A549 (cell line): ENCODE results near the gene SEPHS1. TPM values are rescaled to one million over a fixed set of nuclear protein-coding genes. Genes with fewer than 3 reads are reported as not detected.

Source experiments
- ATAC-seq, 2 experiments: fragments of 200-7000 bp in 1 of 2; fragments of >200 bp in 1 of 2; cut with Nextera tagmentation in 1 of 2; cut with Tn5 transposase in 1 of 2; 3 replicates each; pipeline versions ENCODE4 v1.8.0 to v1.9.1; 2018 to 2020; ENCODE audit warnings: mild to moderate bottlenecking in 1 of 2, moderate library complexity in 1 of 2
- CTCF ChIA-PET: fragments of 300-600 bp; sonication (Branson Sonifier 250); formaldehyde crosslinking; extraction: SDS; loops from one replicate; lab custom pipeline; 2021; ENCODE audit warnings: antibody characterized with exemption, inconsistent platforms; lab: Yijun Ruan, JAX
- POLR2A ChIA-PET: fragments of 350-600 bp; formaldehyde crosslinking; extraction: SDS; loops from one replicate; lab custom pipeline; 2021; ENCODE audit warnings: antibody characterized with exemption, inconsistent platforms; lab: Yijun Ruan, JAX
- DNase-seq, 2 experiments: peaks; one replicate each; pipeline versions ENCODE4 v3.0.0 to v3.0.0-alpha.2; 2011 to 2016; ENCODE audit warnings: low read depth in 1 of 2, low spot score in 1 of 2
- FAIRE-seq: peaks from 2 replicates; lab custom pipeline; 2011; peaks lifted over from hg19 to GRCh38; lab: Jason Lieb, UNC
- H3K27ac ChIP-seq, 2 experiments: fragments of >200 bp; sonication (Bioruptor Twin); formaldehyde crosslinking; 3 replicates each; pipeline ENCODE4 v1.5.1; 2016 to 2017
- H3K4me1 ChIP-seq: fragments of >200 bp; sonication (Bioruptor Twin); formaldehyde crosslinking; 3 replicates; pipeline ENCODE4 v1.6.1; 2016
- H3K4me2 ChIP-seq: fragments of >200 bp; sonication (Bioruptor Twin); formaldehyde crosslinking; 3 replicates; pipeline ENCODE4 v1.6.1; 2016
- H3K4me3 ChIP-seq: fragments of >200 bp; sonication (Bioruptor Twin); formaldehyde crosslinking; 3 replicates; pipeline ENCODE4 v1.5.1; 2016
- H3K9me3 ChIP-seq: fragments of >200 bp; sonication (Bioruptor Twin); formaldehyde crosslinking; 3 replicates; pipeline ENCODE4 v1.6.1; 2016
- BHLHE40 ChIP-seq: IDR thresholded peaks from 2 replicates; pipeline ENCODE4 v1.6.1; 2012; ENCODE audit warnings: low read depth, low read length, inconsistent platforms
- CHD4 ChIP-seq: fragments of 200-600 bp; sonication (generic); IDR thresholded peaks from 2 replicates; pipeline ENCODE4 v1.6.1; 2016; ENCODE audit warnings: antibody characterized with exemption, mild to moderate bottlenecking, borderline replicate concordance
- EHMT2 ChIP-seq: fragments of 200-600 bp; sonication (generic); IDR thresholded peaks from 2 replicates; pipeline ENCODE4 v1.6.1; 2016; ENCODE audit warnings: antibody characterized with exemption, low read depth, mild to moderate bottlenecking, moderate library complexity
- FOSB ChIP-seq: fragments of 250-450 bp; sonication (Bioruptor Pico); IDR thresholded peaks from 2 replicates; pipeline ENCODE4 v1.5.0; 2020; ENCODE audit warnings: mild to moderate bottlenecking, moderate library complexity
- FOSL2 ChIP-seq, 2 experiments: fragments of 450-650 bp in 1 of 2; fragments of >200 bp in 1 of 2; sonication (Bioruptor Twin) in 1 of 2; formaldehyde crosslinking; IDR thresholded peaks; 2 replicates each; pipeline versions ENCODE4 v1.5.0 to v1.6.1; 2016 to 2020; ENCODE audit warnings: mild to moderate bottlenecking in 1 of 2, moderate library complexity in 1 of 2
- FOXS1 ChIP-seq: fragments of 250-450 bp; sonication (Bioruptor Pico); IDR thresholded peaks from 2 replicates; pipeline ENCODE4 v1.5.0; 2020; ENCODE audit warnings: mild to moderate bottlenecking, moderate library complexity
- HDAC2 ChIP-seq: fragments of 200-600 bp; sonication (generic); IDR thresholded peaks from 2 replicates; pipeline ENCODE4 v1.6.1; 2016
- HOXB13 ChIP-seq: fragments of 250-450 bp; sonication (Bioruptor Pico); IDR thresholded peaks from 2 replicates; pipeline ENCODE4 v1.5.0; 2020; ENCODE audit warnings: low read depth, mild to moderate bottlenecking, moderate library complexity
- JUNB ChIP-seq: fragments of >200 bp; sonication (Bioruptor Twin); formaldehyde crosslinking; IDR thresholded peaks from 2 replicates; pipeline ENCODE4 v1.6.1; 2016
- MAFK ChIP-seq: fragments of 450-650 bp; IDR thresholded peaks from 2 replicates; pipeline ENCODE4 v1.6.1; 2014; ENCODE audit not compliant: partially characterized antibody
- MAZ ChIP-seq: fragments of 150-350 bp; IDR thresholded peaks from 2 replicates; pipeline ENCODE4 v1.6.1; 2014; ENCODE audit warnings: antibody characterized with exemption, low read depth, low read length, borderline replicate concordance
- NFE2L2 ChIP-seq: fragments of 150-350 bp; conservative IDR thresholded peaks from 2 replicates; pipeline ENCODE4 v1.6.1; 2014; ENCODE audit warnings: low read length
- PHF8 ChIP-seq: fragments of 200-600 bp; sonication (generic); IDR thresholded peaks from 2 replicates; pipeline ENCODE4 v1.6.1; 2016; ENCODE audit warnings: low read depth, mild to moderate bottlenecking, antibody characterized with exemption, moderate library complexity, borderline replicate concordance
- POLR2AphosphoS2 ChIP-seq: conservative IDR thresholded peaks from 2 replicates; pipeline ENCODE4 v1.6.1; 2012; ENCODE audit warnings: low read length, improper control_type of control experiment, inconsistent platforms
- RAD21 ChIP-seq, 2 experiments: fragments of >200 bp in 1 of 2; sonication (Bioruptor Twin) in 1 of 2; formaldehyde crosslinking in 1 of 2; IDR thresholded peaks in 1 of 2; conservative IDR thresholded peaks in 1 of 2; 2 replicates in 1 of 2; 3 replicates in 1 of 2; pipeline ENCODE4 v1.6.1; 2012 to 2018; ENCODE audit warnings: inconsistent platforms in 1 of 2
- RCOR1 ChIP-seq: fragments of 150-350 bp; IDR thresholded peaks from 2 replicates; pipeline ENCODE4 v1.6.1; 2014; ENCODE audit warnings: antibody characterized with exemption, low read length, low read depth
- SMC3 ChIP-seq: fragments of >200 bp; sonication (Bioruptor Twin); formaldehyde crosslinking; IDR thresholded peaks from 3 replicates; pipeline ENCODE4 v1.6.1; 2018; ENCODE audit warnings: inconsistent platforms
- SREBF2 ChIP-seq: fragments of 450-650 bp; IDR thresholded peaks from 2 replicates; pipeline ENCODE4 v1.6.1; 2014; ENCODE audit warnings: mild to moderate bottlenecking, moderate library complexity
- ZNF302 ChIP-seq: fragments of 250-450 bp; sonication (Bioruptor Pico); IDR thresholded peaks from 2 replicates; pipeline ENCODE4 v1.9.0; 2021; ENCODE audit warnings: inconsistent platforms, mild to moderate bottlenecking, moderate library complexity
- WGBS: methylation state at CpG from one replicate; pipeline ENCODE4 v1.1.6; 2017; ENCODE audit errors: missing lambda C conversion rate; 5-methylcytosine and 5-hydroxymethylcytosine counted together
- polyA plus RNA-seq, 4 experiments: library from polyadenylated mRNA; depleted of rRNA in 3 of 4; stranded (reverse); fragments of >200 nt; fragmentation: RNase III in 1 of 4; extraction: RNeasy Plus Mini Kit Qiagen cat#74134 plus additional on column Dnase treatment in 1 of 4; gene quantifications; 2 replicates in 3 of 4; 3 replicates in 1 of 4; pipeline ENCODE4 v1.2.3, GENCODE V29; 2011 to 2017
- TF ChIP-seq, protein P1 (sequence below): IDR thresholded peaks from 2 replicates; pipeline ENCODE4 v1.6.1; 2012; ENCODE audit warnings: low read depth, borderline replicate concordance
- TF ChIP-seq, protein P2 (sequence below): fragments of >200 bp; sonication (Bioruptor Twin); formaldehyde crosslinking; IDR thresholded peaks from 2 replicates; pipeline ENCODE4 v1.6.1; 2016
- TF ChIP-seq, protein P3 (sequence below): IDR thresholded peaks from 2 replicates; pipeline ENCODE4 v1.6.1; 2012

SEPHS1 gene
- polyA plus RNA-seq, 2 of the 4 experiments (the other 2 are of a cell fraction) = 71.4 to 124 TPM

DNA sequence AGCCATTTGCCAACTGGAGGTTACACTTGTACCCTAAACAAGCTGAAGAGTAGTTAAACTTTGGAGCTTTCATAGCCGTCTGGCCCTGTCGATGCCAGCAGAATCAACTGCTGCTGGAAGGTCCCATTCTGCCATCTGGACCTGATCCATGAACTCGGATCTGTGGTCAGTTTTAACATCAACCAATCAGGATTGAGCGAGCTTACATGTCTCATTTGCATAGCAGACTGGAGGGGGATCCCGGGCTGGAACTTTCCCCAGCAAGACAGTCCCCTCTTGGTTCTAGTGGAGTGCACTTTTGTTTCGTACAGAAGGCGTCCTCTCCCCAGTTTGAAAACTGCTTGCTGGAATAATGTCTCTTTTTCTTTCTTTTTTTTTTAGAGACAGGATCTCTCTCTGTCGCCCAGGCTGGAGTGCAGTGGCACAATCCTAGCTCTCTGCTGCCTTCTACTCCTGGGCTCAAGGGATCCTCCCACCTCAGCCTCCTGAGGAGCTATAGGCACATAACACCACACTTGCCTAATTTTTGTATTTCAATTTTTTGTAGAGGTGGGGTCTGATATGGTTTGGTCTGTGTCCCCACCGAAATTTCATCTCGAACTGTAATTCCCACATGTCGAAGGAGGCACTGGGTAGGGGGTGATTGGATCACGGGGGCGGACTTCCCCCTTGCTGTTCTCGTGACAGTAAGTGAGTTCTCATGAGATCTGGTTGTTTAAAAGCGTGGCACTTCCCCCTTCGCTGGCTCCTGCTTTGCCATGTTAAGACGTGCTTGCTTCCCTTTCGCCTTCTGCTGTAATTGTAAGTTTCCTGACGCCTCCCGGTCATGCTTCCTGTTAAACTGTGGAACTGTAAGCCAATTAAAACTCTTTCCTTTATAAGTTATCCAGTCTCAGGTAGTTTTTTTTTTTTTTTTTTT, 42.8 kb upstream of the SEPHS1 start:
- ChIA-PET CTCF (interaction anchor here (0.6 to 4.3 kb wide), 4 partner anchors 19 to 212 kb away, joined by 4 to 28 read pairs (median 11); no protein-coding TSS in a partner anchor), POLR2A (no interaction called here)
- H3K27ac ChIP-seq = no peak overlapping the region
- DNase-seq = no peak
- WGBS = 45% methylated on average over 20 of the region's 20 CpGs
- TF ChIP-seq, protein P1, sequence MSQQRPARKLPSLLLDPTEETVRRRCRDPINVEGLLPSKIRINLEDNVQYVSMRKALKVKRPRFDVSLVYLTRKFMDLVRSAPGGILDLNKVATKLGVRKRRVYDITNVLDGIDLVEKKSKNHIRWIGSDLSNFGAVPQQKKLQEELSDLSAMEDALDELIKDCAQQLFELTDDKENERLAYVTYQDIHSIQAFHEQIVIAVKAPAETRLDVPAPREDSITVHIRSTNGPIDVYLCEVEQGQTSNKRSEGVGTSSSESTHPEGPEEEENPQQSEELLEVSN = no peak
- TF ChIP-seq EHMT2 = no peak
- TF ChIP-seq FOSL2 (IDR thresholded peaks at IDR 0.05) = no peak
- no peak for TF ChIP-seq FOSL2 (CRISPR knock-in tag; IDR thresholded peaks at IDR 0.05)
- no peak for TF ChIP-seq NFE2L2
- TF ChIP-seq BHLHE40 = no peak
- no peak for TF ChIP-seq CHD4
- TF ChIP-seq RCOR1 = no peak
- TF ChIP-seq FOXS1 (CRISPR knock-in tag) = no peak
- TF ChIP-seq, protein P2, sequence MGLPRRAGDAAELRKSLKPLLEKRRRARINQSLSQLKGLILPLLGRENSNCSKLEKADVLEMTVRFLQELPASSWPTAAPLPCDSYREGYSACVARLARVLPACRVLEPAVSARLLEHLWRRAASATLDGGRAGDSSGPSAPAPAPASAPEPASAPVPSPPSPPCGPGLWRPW = no peak
- no peak for TF ChIP-seq FOSB
- TF ChIP-seq PHF8 = no peak
- no peak for TF ChIP-seq ZNF302 (CRISPR knock-in tag)
- no peak for TF ChIP-seq SMC3
- no peak for TF ChIP-seq HOXB13 (CRISPR knock-in tag)
- TF ChIP-seq POLR2AphosphoS2 = no peak
- ATAC-seq = no peak
- no peak overlapping the region for H3K4me3 ChIP-seq
- no peak for FAIRE-seq
- H3K9me3 ChIP-seq = no peaks in the 10 kb centered on the region
- H3K4me2 ChIP-seq = no peak overlapping the region
- no peaks in the 10 kb centered on the region for H3K4me1 ChIP-seq

DNA sequence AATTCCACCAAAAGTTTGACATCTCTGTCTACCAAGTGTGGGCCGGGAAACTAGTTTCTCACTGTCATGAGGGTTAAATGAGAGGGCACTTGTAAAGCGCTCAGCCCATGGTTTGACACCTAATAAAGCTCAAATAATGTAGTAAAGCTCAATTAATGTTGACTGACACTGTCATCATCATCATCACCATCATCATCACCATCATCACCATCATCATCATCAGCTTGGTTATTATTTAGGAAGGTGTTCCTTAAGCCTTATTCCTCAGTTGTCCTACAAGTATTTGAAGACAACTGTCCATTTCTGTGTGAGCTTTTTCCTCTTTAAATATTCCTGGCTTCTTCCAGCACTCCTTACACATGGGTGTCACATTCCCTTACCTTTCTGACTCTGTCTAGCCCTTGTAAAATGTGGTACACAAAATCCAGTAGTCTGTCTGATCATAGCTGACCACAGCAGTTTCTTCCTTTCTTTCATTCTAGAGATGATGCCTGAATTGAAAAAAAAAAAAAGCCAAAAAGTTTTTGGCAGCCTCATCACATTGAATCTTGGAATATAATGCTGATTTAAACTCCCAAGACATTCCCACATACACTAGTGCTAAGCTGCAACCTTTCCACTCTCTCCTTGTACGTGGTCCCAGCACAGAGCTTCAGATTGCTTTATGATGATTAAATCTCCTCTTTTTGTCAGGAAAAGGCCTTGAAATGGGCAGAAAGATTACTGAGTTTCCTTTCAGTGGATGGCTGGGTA, 40.6 kb upstream of the SEPHS1 start:
- H3K27ac ChIP-seq = no peak overlapping the region
- H3K4me3 ChIP-seq = no peak overlapping the region
- CTCF ChIA-PET = interaction anchor here (1.0 to 4.3 kb wide), 10 partner anchors 11 to 398 kb away, joined by 3 to 28 read pairs (median 4); no protein-coding TSS in a partner anchor
- H3K4me1 ChIP-seq = no peaks in the 10 kb centered on the region
- 60% methylated on average over 3 of the region's 3 CpGs for WGBS
- H3K4me2 ChIP-seq = no peak overlapping the region
- H3K9me3 ChIP-seq = no peaks in the 10 kb centered on the region
- POLR2A ChIA-PET = interaction anchor here (0.6 to 1.0 kb wide), 2 partner anchors 125 to 148 kb away, joined by 3 to 4 read pairs; no protein-coding TSS in a partner anchor
- no peak for FAIRE-seq
- DNase-seq = no peak
- no peak for TF ChIP-seq RAD21 (conservative IDR thresholded peaks at IDR 0.05 in 1 of 2, IDR thresholded peaks at IDR 0.05 in 1 of 2)
- no peak for TF ChIP-seq SREBF2
- no peak for TF ChIP-seq BHLHE40
- TF ChIP-seq MAZ = no peak
- TF ChIP-seq, protein P3, sequence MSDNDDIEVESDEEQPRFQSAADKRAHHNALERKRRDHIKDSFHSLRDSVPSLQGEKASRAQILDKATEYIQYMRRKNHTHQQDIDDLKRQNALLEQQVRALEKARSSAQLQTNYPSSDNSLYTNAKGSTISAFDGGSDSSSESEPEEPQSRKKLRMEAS = no peak
- TF ChIP-seq HDAC2 = no peak
- TF ChIP-seq, protein P2 = no peak
- no peak for TF ChIP-seq JUNB
- no peak for TF ChIP-seq MAFK
- ATAC-seq = no peak
